MM.1S (cell line): Measurements from ENCODE around the gene VSTM4.

Experiments
- CTCF ChIP-seq: fragments of 300-600 bp; sonication (generic); IDR thresholded peaks from 2 replicates; pipeline ENCODE4 v1.5.1; 2016; ENCODE audit warnings: antibody characterized with exemption, low read length, mixed read lengths
- EZH2 ChIP-seq: fragments of 300-600 bp; sonication (generic); optimal IDR thresholded peaks from 2 replicates; pipeline ENCODE3; 2017; ENCODE audit warnings: low read depth, mild to moderate bottlenecking, antibody characterized with exemption, low read length, mixed read lengths
- EZH2phosphoT487 ChIP-seq: fragments of 300-600 bp; sonication (generic); IDR thresholded peaks from 2 replicates; pipeline ENCODE4 v1.6.1; 2018; ENCODE audit warnings: antibody characterized with exemption, low read length

DNA sequence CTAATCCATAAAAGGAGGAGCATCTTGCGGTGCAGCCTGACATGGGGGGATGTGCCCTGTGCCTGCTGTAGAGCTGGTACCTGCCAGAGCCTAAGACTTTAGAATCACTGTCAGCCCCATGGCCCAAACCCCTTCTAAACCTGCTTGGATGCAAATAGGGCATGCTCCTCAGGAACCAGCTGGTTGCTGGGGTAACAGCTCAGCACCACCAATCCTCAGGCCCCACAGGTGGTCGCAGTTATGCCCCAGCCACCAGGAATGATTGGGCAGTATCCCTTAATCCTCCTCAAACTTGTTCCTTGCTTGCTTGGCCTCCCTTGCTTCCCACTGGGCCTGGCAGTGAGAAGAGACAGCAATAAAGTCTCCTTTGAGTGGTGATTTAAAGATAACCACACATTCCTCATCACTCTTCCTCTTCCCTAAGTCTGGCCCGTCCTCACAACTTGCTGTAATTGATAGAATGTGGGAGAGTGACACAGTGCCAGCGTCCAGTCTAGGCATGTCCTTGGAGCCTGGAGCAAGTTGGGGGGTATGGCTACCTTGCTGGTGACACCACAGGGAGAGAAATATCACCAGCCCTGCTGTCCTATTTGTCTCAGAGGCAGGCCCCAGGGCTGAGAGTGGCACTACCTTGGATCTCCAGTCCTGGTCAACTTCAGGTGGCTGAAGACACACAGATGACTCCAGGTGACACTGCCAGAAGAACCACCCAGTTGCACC is 43.0 kb downstream of the VSTM4 start:
- TF ChIP-seq CTCF, result no peak
- no peak for TF ChIP-seq EZH2
- no peak for TF ChIP-seq EZH2phosphoT487
